ENCODE results near the gene CLEC4F.

Gene CLEC4F

GRCh38 chr2:70820499-70820898 lies at the start of gene CLEC4F:
CLEC4F (minus strand) TSS chr2:70820599; CDS start chr2:70820523, 76 bp downstream.
- DNase-seq: no peak

GRCh38 chr2:70868970-70869369 lies 48.6 kb upstream of the CLEC4F start:
- no peak for DNase-seq

- peak; percentile 73 for DNase-seq
These were observed 41.6 kb upstream of the CLEC4F start for GRCh38 chr2:70861777-70862625.

- DNase-seq: no peak
These were observed 35.3 kb upstream of the CLEC4F start for GRCh38 chr2:70855667-70856066.

GRCh38 chr2:70854411-70854810 lies 34.0 kb upstream of the CLEC4F start:
- no peak for DNase-seq

GRCh38 chr2:70852824-70853223 lies 32.4 kb upstream of the CLEC4F start:
- DNase-seq: no peak

- DNase-seq: no peak
These were observed 31.3 kb upstream of the CLEC4F start for GRCh38 chr2:70851704-70852103.

GRCh38 chr2:70850925-70851324 lies 30.5 kb upstream of the CLEC4F start:
- DNase-seq: no peak

- no peak for DNase-seq
These were observed 22.0 kb upstream of the CLEC4F start for GRCh38 chr2:70842401-70842800.

GRCh38 chr2:70837980-70838925 lies 17.9 kb upstream of the CLEC4F start:
- no peak for DNase-seq

GRCh38 chr2:70835643-70836042 lies 15.2 kb upstream of the CLEC4F start, which contains the start of gene CD207:
CD207 (minus strand) TSS chr2:70835816; CDS start chr2:70835776, 40 bp downstream.
- no peak for DNase-seq

- DNase-seq: no peak
These were observed 14.5 kb upstream of the CLEC4F start for GRCh38 chr2:70834881-70835280.

GRCh38 chr2:70834106-70834505 lies 13.7 kb upstream of the CLEC4F start:
- DNase-seq: no peak

- DNase-seq: no peak
These were observed 12.8 kb upstream of the CLEC4F start for GRCh38 chr2:70833246-70833645.

- DNase-seq: no peak
These were observed 12.0 kb upstream of the CLEC4F start for GRCh38 chr2:70832386-70832785.

GRCh38 chr2:70831861-70832260 lies 11.5 kb upstream of the CLEC4F start:
- DNase-seq: no peak

GRCh38 chr2:70830366-70830765 lies 10.0 kb upstream of the CLEC4F start:
- DNase-seq: no peak

GRCh38 chr2:70829916-70830315 lies 9.5 kb upstream of the CLEC4F start:
- DNase-seq: no peak

GRCh38 chr2:70828914-70829824 lies 8.8 kb upstream of the CLEC4F start:
- DNase-seq: no peak

- peak; percentile 66 for DNase-seq
These were observed 7.7 kb upstream of the CLEC4F start for GRCh38 chr2:70828115-70828514.

- no peak for DNase-seq
These were observed 7.0 kb upstream of the CLEC4F start for GRCh38 chr2:70827388-70827787.

GRCh38 chr2:70826696-70827350 lies 6.4 kb upstream of the CLEC4F start:
- DNase-seq: no peak

Data from NCI-H1436 (cell line).